Vagina (tissue), 2 donors: Measurements from ENCODE around the gene CRYM.

Experiments used
- POLR2A ChIP-seq, 2 donors: fragments of 450-650 bp; IDR thresholded peaks; one replicate each; pipeline ENCODE4 v1.6.1; 2017; ENCODE audit warnings: antibody characterized with exemption in 2 of 2, mild to moderate bottlenecking in 2 of 2, moderate library complexity in 2 of 2
- POLR2AphosphoS5 ChIP-seq, 2 donors: sonication (generic); formaldehyde crosslinking; IDR thresholded peaks; one replicate each; pipeline ENCODE4 v1.9.0; 2017; ENCODE audit warnings: antibody characterized with exemption in 2 of 2, mild to moderate bottlenecking in 2 of 2, low read depth in 1 of 2; ENCODE audit not compliant: insufficient read depth in 1 of 2
- TF ChIP-seq, protein P1 (sequence below), 3 experiments: fragments of 450-650 bp in 2 of 3; fragments of 200-600 bp in 1 of 3; sonication (generic) in 1 of 3; IDR thresholded peaks; one replicate each; pipeline ENCODE4 v1.5.1; 2017 to 2019; ENCODE audit warnings: antibody characterized with exemption in 3 of 3, mild to moderate bottlenecking in 2 of 3, moderate library complexity in 2 of 3

DNA sequence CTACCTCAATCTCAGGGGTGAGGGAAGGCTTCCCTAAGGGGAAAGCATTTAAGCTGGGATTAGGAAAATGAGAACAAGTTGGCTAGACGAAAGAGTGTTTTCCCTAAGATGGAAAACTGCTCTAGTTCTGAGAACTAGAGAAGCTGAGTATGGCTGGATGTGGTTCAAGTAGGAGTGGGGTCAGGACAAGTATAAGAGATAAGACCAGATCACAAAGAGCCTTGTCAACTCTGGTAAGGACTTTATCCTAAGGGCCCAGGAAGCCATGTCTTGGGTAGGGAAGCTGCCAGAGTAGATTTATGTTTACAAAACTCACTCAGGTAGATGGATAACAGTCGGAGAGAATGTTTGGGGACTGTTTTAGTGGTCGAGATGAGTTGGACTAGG lies 42.9 kb downstream of the CRYM start:
- TF ChIP-seq, protein P1, sequence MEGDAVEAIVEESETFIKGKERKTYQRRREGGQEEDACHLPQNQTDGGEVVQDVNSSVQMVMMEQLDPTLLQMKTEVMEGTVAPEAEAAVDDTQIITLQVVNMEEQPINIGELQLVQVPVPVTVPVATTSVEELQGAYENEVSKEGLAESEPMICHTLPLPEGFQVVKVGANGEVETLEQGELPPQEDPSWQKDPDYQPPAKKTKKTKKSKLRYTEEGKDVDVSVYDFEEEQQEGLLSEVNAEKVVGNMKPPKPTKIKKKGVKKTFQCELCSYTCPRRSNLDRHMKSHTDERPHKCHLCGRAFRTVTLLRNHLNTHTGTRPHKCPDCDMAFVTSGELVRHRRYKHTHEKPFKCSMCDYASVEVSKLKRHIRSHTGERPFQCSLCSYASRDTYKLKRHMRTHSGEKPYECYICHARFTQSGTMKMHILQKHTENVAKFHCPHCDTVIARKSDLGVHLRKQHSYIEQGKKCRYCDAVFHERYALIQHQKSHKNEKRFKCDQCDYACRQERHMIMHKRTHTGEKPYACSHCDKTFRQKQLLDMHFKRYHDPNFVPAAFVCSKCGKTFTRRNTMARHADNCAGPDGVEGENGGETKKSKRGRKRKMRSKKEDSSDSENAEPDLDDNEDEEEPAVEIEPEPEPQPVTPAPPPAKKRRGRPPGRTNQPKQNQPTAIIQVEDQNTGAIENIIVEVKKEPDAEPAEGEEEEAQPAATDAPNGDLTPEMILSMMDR (IDR thresholded peaks at IDR 0.05): no peak
- TF ChIP-seq POLR2A (IDR thresholded peaks at IDR 0.05) (no peak), POLR2AphosphoS5 (IDR thresholded peaks at IDR 0.05; ENCODE audit: insufficient read depth in 1 of 2, low read depth in 1 of 2) (no peak)
